HG02678 (cell line): ENCODE results near the gene DNAAF3.

Experiments used
- ATAC-seq: cut with Tn5 transposase; IDR thresholded peaks from one replicate; pipeline ENCODE4 v1.9.1; 2021; ENCODE audit warnings: mild to moderate bottlenecking, moderate library complexity; ENCODE audit not compliant: unreplicated experiment

Gene DNAAF3

DNA sequence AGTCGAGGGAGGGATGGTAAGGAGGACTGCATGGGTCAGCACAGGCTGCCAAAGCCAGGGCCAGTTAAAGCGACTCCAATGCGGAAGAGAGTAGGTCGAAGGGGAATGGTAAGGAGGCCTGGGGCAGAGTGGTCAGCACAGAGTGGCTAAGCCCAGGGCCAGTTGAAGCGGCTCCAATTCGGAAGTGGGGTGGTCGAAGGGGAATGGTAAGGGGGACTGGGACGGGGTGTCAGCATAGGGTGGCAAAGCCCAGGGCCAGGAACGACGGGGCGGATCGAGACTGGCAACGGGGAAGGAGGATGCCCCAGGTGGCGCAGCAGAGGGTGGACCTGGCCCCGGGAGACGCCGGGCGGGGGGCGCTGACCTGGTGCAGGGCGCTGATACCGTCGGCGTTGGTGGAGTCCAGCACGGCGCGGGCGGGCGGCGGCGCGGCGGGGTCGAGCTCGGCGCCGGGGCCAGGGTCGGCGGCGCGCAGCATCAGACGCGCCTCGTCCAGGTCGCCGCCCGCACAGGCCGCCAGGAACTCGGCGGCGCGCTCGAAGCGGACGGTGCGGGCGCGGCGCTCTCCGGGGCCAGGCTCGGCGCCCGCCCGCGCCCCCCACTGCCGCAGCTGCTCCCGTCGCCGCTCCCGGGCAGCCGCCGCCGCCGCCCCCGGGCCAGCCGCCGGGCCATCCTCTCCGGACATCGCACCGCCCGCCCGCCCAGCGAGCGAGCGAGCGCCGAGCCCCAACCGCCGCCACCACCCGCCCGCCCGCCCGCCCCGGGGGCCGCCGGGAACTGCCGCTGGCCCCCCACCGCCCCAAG is 49.4 kb downstream of the DNAAF3 start, which contains the start of gene PPP1R12C:
TSS of gene PPP1R12C (minus strand) at position 779 of the 804 bp plus-strand sequence. CDS start at position 685, 94 bp downstream.
- peak; percentile 5 for ATAC-seq

- ATAC-seq, result no peak
Observed at GRCh38 chr19:55116232-55116858, 50.1 kb downstream of the DNAAF3 start.

DNA sequence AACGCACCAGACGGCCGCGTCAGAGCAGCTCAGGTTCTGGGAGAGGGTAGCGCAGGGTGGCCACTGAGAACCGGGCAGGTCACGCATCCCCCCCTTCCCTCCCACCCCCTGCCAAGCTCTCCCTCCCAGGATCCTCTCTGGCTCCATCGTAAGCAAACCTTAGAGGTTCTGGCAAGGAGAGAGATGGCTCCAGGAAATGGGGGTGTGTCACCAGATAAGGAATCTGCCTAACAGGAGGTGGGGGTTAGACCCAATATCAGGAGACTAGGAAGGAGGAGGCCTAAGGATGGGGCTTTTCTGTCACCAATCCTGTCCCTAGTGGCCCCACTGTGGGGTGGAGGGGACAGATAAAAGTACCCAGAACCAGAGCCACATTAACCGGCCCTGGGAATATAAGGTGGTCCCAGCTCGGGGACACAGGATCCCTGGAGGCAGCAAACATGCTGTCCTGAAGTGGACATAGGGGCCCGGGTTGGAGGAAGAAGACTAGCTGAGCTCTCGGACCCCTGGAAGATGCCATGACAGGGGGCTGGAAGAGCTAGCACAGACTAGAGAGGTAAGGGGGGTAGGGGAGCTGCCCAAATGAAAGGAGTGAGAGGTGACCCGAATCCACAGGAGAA is 50.9 kb downstream of the DNAAF3 start:
- ATAC-seq, result no peak

DNA sequence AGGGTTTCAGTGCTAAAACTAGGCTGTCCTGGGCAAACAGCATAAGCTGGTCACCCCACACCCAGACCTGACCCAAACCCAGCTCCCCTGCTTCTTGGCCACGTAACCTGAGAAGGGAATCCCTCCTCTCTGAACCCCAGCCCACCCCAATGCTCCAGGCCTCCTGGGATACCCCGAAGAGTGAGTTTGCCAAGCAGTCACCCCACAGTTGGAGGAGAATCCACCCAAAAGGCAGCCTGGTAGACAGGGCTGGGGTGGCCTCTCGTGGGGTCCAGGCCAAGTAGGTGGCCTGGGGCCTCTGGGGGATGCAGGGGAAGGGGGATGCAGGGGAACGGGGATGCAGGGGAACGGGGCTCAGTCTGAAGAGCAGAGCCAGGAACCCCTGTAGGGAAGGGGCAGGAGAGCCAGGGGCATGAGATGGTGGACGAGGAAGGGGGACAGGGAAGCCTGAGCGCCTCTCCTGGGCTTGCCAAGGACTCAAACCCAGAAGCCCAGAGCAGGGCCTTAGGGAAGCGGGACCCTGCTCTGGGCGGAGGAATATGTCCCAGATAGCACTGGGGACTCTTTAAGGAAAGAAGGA is 51.8 kb downstream of the DNAAF3 start:
- ATAC-seq, result no peak

GRCh38 chr19:55113570-55114039 is 52.8 kb downstream of the DNAAF3 start:
- ATAC-seq, result no peak

- no peak for ATAC-seq
Observed at GRCh38 chr19:55112777-55113569, 53.4 kb downstream of the DNAAF3 start.

GRCh38 chr19:55112246-55112776 is 54.1 kb downstream of the DNAAF3 start:
- no peak for ATAC-seq

- ATAC-seq, result no peak
Observed at GRCh38 chr19:55111238-55111831, 55.1 kb downstream of the DNAAF3 start.

- ATAC-seq, result no peak
Observed at GRCh38 chr19:55109527-55110291, 56.7 kb downstream of the DNAAF3 start.
